Measurements from ENCODE around the gene PNPLA8.

DNA sequence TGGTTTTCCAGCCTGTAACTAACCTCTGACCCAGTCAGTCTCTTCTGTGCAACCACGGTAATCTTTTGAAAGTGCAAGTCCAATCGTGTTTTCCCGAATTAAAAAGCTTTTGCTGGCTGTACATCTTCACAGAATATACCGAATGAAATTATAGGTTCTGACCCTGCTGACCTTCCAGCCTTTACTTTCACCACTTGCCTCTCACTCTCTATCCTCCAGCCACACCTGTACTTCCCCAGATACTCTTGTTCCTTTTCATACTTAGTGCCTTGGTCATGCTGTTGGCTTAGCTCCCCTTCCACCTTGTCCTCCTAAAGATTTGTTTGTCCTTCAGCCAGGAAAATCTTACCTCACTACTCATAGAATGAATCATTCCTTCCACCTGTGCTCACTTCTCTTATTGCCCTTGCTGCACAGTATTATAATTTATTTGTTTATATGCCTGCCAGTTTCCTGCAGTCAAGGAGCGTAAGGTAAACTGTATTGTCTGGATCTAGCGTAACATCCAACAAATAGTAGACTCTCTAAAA is 2.3 kb upstream of the PNPLA8 start:
- TF ChIP-seq EP300 (IDR thresholded peaks at IDR 0.05; ENCODE audit: borderline replicate concordance) (peak; percentile 87), ZBTB7A (IDR thresholded peaks at IDR 0.05; ENCODE audit: low read depth) (no peak), YY1 (IDR thresholded peaks at IDR 0.05; ENCODE audit: low read depth) (no peak), TAF1 (IDR thresholded peaks at IDR 0.05; ENCODE audit: low read depth) (no peak), RAD21 (IDR thresholded peaks at IDR 0.05; ENCODE audit: low read depth) (no peak), CREB1 (IDR thresholded peaks at IDR 0.05; ENCODE audit: low read depth) (no peak), NFIC (IDR thresholded peaks at IDR 0.05) (peak; percentile 78), TEAD4 (IDR thresholded peaks at IDR 0.05) (peak; percentile 13; the same call in 1 of the 2 replicates), USF1 (IDR thresholded peaks at IDR 0.05) (no peak)
- TF ChIP-seq, protein P1, sequence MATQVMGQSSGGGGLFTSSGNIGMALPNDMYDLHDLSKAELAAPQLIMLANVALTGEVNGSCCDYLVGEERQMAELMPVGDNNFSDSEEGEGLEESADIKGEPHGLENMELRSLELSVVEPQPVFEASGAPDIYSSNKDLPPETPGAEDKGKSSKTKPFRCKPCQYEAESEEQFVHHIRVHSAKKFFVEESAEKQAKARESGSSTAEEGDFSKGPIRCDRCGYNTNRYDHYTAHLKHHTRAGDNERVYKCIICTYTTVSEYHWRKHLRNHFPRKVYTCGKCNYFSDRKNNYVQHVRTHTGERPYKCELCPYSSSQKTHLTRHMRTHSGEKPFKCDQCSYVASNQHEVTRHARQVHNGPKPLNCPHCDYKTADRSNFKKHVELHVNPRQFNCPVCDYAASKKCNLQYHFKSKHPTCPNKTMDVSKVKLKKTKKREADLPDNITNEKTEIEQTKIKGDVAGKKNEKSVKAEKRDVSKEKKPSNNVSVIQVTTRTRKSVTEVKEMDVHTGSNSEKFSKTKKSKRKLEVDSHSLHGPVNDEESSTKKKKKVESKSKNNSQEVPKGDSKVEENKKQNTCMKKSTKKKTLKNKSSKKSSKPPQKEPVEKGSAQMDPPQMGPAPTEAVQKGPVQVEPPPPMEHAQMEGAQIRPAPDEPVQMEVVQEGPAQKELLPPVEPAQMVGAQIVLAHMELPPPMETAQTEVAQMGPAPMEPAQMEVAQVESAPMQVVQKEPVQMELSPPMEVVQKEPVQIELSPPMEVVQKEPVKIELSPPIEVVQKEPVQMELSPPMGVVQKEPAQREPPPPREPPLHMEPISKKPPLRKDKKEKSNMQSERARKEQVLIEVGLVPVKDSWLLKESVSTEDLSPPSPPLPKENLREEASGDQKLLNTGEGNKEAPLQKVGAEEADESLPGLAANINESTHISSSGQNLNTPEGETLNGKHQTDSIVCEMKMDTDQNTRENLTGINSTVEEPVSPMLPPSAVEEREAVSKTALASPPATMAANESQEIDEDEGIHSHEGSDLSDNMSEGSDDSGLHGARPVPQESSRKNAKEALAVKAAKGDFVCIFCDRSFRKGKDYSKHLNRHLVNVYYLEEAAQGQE (IDR thresholded peaks at IDR 0.05; ENCODE audit: low read depth): no peak
- TF ChIP-seq, protein P2, sequence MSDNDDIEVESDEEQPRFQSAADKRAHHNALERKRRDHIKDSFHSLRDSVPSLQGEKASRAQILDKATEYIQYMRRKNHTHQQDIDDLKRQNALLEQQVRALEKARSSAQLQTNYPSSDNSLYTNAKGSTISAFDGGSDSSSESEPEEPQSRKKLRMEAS (IDR thresholded peaks at IDR 0.05): no peak

Measured in Ishikawa (cell line).